ENCODE measurements around the gene MCM10. TPM values are rescaled to one million over a fixed set of nuclear protein-coding genes. Genes with fewer than 3 reads are reported as not detected.

The MCM10 gene
- total RNA-seq, 2 donors from 2014 or later, result 0.27 TPM; not detected in 1

DNA sequence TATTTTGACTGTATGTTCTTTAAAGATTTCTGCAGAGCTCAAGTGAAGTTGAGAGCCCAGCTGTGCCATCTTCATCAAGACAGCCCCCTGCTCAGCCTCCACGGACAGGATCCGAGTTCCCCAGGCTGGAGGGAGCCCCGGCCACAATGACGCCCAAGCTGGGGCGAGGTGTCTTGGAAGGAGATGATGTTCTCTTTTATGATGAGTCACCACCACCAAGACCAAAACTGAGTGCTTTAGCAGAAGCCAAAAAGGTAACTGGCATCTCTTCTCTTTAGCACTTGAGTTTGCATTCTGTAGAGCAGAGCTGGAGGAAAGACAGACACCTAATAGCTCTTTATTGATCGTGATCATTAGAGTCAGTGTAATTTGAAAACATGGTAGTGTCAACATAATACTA lies 33.7 kb downstream of the MCM10 start:
- TF ChIP-seq, protein P1, sequence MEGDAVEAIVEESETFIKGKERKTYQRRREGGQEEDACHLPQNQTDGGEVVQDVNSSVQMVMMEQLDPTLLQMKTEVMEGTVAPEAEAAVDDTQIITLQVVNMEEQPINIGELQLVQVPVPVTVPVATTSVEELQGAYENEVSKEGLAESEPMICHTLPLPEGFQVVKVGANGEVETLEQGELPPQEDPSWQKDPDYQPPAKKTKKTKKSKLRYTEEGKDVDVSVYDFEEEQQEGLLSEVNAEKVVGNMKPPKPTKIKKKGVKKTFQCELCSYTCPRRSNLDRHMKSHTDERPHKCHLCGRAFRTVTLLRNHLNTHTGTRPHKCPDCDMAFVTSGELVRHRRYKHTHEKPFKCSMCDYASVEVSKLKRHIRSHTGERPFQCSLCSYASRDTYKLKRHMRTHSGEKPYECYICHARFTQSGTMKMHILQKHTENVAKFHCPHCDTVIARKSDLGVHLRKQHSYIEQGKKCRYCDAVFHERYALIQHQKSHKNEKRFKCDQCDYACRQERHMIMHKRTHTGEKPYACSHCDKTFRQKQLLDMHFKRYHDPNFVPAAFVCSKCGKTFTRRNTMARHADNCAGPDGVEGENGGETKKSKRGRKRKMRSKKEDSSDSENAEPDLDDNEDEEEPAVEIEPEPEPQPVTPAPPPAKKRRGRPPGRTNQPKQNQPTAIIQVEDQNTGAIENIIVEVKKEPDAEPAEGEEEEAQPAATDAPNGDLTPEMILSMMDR (IDR thresholded peaks at IDR 0.05), result no peak
- H3K27me3 ChIP-seq (replicated peaks; ENCODE audit: insufficient read depth), result no peaks in the 10 kb centered on the region
- DNase-seq (ENCODE audit: low spot score) (no peak), ATAC-seq (ENCODE audit: insufficient number of reproducible peaks, low FRiP score, low read depth) (no peak)
- no peaks in the 10 kb centered on the region for H3K9me3 ChIP-seq
- no peaks in the 10 kb centered on the region for H3K36me3 ChIP-seq
- H3K4me3 ChIP-seq, result no peak overlapping the region
- H3K27ac ChIP-seq, result no peak overlapping the region
- H3K4me1 ChIP-seq (ENCODE audit: control insufficient read depth in 1 of 2, low read depth in 2 of 2), result peaks cover 0 to 4% of the 10 kb centered on the region in 2 donors

DNA sequence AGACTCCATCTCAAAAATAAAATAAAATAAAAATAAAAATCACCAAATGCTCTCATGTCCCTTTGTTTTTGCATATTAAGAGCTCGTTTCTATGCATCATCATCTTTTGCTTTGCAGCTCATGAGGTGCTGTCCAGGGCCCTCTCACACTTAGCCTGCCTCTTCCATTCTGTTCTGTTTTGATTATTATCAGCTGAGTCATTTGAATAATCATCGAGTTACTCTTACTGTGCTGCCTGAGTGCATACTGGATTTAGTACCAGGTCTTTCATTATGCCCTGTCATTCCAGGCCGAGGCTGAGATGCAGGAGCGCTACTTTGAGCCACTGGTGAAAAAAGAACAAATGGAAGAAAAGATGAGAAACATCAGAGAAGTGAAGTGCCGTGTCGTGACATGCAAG lies 39.8 kb downstream of the MCM10 start:
- Histone ChIP-seq H3K27me3 (replicated peaks; ENCODE audit: insufficient read depth) (no peaks in the 10 kb centered on the region), H3K4me1 (ENCODE audit: control insufficient read depth in 1 of 2, low read depth in 2 of 2) (no peaks in the 10 kb centered on the region), H3K36me3 (no peaks in the 10 kb centered on the region), H3K9me3 (no peaks in the 10 kb centered on the region), H3K27ac (no peak overlapping the region), H3K4me3 (no peak overlapping the region)
- TF ChIP-seq, protein P1 (IDR thresholded peaks at IDR 0.05), result no peak
- no peak for ATAC-seq (ENCODE audit: insufficient number of reproducible peaks, low FRiP score, low read depth)
- DNase-seq (ENCODE audit: low spot score), result no peak

DNA sequence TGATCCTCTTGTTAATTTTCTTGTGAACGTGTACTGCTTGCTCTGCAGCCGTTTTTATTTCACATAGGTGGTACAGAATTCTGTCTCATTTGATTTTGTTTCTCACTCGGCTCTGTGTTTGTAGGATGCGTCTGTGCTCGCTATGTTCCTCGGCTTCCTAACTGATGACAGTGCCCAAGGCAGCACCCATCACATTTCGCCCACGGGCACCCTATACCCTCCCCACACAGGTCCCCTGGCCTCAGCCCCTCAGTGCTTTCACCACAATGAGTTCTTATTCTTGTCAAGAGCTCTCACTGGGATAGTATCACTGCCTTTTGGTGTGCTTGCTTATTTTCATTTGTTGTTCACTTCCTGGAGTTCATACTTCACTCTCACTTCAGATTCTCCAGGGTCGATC lies 44.7 kb downstream of the MCM10 start:
- ATAC-seq (ENCODE audit: insufficient number of reproducible peaks, low FRiP score, low read depth) (no peak), DNase-seq (ENCODE audit: low spot score) (no peak)
- Histone ChIP-seq H3K4me1 (ENCODE audit: control insufficient read depth in 1 of 2, low read depth in 2 of 2) (no peaks in the 10 kb centered on the region), H3K4me3 (no peak overlapping the region), H3K27ac (no peak overlapping the region), H3K9me3 (no peaks in the 10 kb centered on the region), H3K27me3 (replicated peaks; ENCODE audit: insufficient read depth) (no peaks in the 10 kb centered on the region), H3K36me3 (no peaks in the 10 kb centered on the region)
- TF ChIP-seq, protein P1 (IDR thresholded peaks at IDR 0.05), result no peak

DNA sequence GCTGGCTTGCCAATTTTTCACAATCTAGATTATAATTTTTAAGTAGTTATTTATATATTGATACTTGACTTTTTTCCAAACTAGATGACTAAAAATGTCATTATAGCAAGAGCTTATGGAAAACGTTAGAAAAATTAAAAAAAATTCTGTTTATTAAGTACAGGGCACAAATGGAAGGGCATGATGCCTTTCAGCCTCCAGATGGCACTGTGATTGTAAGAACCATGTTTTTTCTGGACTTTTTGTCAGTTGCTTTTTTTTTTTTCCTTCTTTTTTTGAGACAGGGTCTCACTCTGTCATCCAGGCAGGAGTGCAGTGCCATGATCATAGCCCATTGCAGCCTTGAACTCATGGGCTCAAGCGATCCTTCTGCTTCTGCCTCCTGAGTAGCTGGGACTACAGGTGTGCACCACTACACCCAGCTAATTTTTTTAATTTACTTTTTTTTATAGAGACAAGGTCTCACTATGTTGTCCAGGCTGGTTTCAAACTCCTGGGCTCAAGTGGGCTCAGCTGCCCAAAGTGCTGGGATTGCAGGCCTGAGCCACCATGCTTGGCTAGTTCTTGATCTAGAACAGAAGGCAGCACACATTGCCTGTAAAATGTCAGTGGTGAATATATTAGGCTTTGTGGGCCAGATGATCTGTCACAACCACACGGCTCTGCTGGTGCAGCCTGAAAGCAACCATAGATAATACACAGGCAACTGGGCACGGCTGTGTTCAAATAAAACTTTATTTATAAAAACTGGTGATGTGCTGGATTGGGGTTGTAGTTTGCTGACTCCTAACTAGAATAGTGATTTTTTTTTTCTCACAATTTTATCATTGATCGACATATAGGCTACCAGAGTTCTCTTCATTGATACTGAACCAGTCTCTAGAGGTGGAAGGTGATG lies 45.4 kb downstream of the MCM10 start:
- Histone ChIP-seq H3K36me3 (no peaks in the 10 kb centered on the region), H3K27me3 (replicated peaks; ENCODE audit: insufficient read depth) (no peaks in the 10 kb centered on the region), H3K9me3 (no peaks in the 10 kb centered on the region), H3K27ac (no peak overlapping the region), H3K4me1 (ENCODE audit: control insufficient read depth in 1 of 2, low read depth in 2 of 2) (no peaks in the 10 kb centered on the region), H3K4me3 (no peak overlapping the region)
- DNase-seq (ENCODE audit: low spot score), result no peak
- TF ChIP-seq, protein P1 (IDR thresholded peaks at IDR 0.05), result peak; percentile 35
- ATAC-seq (ENCODE audit: insufficient number of reproducible peaks, low FRiP score, low read depth), result no peak

DNA sequence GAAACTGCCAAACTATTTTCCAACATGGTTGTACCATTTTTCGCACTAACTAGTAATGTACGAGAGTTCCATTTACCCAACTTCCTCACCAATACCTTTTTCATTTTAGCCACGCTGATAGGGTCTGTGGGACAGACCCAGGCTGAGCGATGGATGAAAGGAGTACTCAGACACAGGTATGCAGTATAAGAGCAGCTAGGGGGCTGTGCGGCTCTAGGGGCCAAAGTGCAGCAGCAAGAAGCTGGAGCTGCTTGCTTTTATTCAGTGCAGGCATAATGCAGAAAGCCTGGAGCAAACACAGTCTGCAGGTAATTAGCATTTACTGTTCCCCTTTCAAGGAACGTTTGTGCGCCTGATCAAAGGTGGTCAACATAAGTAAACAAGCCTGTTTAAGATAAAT lies 51.8 kb downstream of the MCM10 start:
- H3K4me1 ChIP-seq (ENCODE audit: control insufficient read depth in 1 of 2, low read depth in 2 of 2), result no peaks in the 10 kb centered on the region
- H3K27ac ChIP-seq, result no peak overlapping the region
- no peaks in the 10 kb centered on the region for H3K36me3 ChIP-seq
- no peaks in the 10 kb centered on the region for H3K27me3 ChIP-seq (replicated peaks; ENCODE audit: insufficient read depth)
- H3K9me3 ChIP-seq, result no peaks in the 10 kb centered on the region
- TF ChIP-seq, protein P1 (IDR thresholded peaks at IDR 0.05), result no peak
- no peak overlapping the region for H3K4me3 ChIP-seq
- ATAC-seq (ENCODE audit: insufficient number of reproducible peaks, low FRiP score, low read depth), result no peak
- no peak for DNase-seq (ENCODE audit: low spot score)
